COLO829 (cell line): ENCODE data around the gene LHX3.

Experiments used
- DNase-seq: peaks from one replicate; pipeline ENCODE4 v3.0.0; 2012; ENCODE audit warnings: low spot score

The LHX3 gene

DNA sequence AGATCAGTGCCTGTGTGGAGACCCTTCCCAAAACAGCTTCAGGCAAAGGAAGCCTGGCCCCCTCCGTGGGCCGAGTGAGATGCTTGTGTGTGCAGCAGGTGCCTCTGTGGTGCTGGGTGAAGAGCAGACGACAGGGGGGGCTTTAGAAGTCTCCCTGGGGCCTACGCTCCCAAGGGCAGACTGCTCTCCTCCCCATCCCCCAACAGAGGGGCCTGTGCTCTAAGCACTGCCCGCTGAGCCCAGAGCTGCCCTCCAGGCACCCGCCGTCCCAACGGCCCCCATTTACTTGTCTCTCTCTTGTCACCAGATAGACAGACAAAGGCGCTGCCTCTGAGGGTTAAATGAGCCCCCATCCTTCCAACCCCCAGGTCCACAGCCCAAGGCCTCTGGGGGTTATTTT is 2.7 kb upstream of the LHX3 start:
- no peak for DNase-seq

- DNase-seq: no peak
Observed at GRCh38 chr9:136206602-136207275, 1.8 kb upstream of the LHX3 start.

GRCh38 chr9:136205707-136205992 is 722 bp upstream of the LHX3 start:
- no peak for DNase-seq

DNA sequence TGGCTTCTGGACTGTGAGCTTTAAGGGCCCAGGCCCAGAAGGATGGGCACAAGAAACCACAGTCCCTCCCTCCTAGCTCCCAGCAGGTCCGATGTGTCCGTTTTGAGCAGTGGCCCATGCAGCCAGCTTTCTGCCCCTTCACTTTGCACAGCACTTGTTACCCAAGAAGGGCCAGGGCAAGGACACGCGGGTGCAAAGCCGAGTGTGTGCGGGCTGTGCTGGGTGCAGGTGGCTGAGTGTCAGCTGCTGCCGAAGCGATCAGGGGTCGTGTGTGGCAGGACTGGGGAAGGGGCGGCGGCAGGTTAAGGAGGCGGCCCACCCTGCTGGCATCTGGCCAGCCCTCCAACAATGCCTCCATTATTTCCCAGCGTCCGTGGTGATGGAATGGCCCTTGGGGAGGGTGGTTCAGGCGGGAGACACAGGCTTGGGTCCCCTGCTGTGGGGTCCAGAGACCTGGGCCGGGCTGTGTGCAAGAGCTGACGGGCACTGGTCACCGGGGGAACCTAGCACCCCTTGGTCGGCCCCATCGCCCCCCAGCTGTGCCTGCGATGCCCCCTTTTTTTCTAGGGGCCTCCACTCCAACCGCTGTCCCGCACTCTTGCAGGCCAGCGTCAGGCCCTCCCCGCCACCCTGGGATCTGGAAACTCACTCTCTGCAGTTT is 653 bp downstream of the LHX3 start:
- no peak for DNase-seq

- no peak for DNase-seq
Observed at GRCh38 chr9:136203408-136204144, 1.4 kb downstream of the LHX3 start.

- no peak for DNase-seq
Observed at GRCh38 chr9:136202454-136203407, 2.2 kb downstream of the LHX3 start.

DNA sequence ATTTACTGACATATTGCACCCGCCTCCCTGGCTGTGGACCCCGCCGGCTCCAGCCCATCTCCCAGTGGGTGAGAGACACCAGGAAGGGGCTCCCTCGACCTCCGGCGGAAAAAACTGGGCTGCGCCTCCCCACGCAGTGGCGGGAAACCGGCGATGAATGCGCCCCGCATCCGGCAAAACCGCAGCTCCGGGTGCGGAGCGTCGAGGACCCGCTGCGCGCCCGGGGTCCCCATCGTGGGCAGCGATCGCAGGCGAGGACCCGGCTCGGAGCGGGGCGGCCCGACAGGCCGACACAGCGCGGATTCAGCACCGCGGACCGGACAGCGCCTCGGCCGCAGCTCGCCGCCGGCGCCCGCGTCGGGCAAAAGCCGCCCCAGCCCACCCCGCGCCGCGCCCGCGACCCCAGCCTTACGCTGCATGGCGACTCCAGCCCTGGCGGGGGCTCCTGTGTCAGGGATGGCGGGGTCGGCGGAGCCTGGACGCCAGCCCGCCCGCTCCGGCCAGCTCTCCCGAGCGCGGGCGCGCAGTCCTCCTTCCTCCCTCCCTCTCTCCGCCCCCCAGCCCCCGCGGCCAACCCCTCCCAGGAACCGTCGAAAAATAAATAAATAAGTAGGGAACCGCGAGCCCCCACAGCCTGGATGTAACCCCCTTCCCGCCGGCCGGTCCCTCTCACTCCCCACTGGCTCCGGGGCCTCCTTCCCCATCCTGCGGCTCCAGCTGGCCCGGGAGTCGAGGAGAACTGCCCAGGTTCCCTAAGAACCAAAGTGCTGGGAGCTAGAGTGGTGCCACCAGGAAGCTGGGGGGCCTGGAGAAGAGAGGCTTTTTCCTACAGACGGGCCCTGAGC is 3.1 kb downstream of the LHX3 start:
- DNase-seq: no peak

DNA sequence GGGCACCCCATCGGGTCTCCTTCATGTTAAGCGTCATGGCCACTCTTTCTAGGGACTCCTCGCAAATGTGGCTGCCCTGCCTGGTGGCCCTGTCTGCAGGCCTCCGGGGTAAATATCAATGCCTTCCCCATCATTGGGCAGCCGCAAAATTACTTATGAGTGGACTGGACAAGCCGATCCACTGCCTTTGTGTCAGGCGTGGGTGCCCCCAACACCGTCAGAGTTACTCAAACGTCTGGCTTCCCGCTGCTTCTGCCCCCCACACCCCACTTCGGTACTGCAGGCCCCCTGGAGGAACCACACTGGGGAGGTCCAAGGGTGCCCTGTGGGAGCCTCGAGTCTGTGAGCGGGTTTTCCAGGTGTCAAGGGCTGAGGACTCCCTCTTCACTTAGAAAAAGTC is 3.8 kb downstream of the LHX3 start:
- DNase-seq: no peak

GRCh38 chr9:136200424-136200823 is 4.5 kb downstream of the LHX3 start:
- no peak for DNase-seq

GRCh38 chr9:136199391-136200288 is 5.3 kb downstream of the LHX3 start:
- DNase-seq: no peak

- no peak for DNase-seq
Observed at GRCh38 chr9:136198605-136199083, 6.3 kb downstream of the LHX3 start.

DNA sequence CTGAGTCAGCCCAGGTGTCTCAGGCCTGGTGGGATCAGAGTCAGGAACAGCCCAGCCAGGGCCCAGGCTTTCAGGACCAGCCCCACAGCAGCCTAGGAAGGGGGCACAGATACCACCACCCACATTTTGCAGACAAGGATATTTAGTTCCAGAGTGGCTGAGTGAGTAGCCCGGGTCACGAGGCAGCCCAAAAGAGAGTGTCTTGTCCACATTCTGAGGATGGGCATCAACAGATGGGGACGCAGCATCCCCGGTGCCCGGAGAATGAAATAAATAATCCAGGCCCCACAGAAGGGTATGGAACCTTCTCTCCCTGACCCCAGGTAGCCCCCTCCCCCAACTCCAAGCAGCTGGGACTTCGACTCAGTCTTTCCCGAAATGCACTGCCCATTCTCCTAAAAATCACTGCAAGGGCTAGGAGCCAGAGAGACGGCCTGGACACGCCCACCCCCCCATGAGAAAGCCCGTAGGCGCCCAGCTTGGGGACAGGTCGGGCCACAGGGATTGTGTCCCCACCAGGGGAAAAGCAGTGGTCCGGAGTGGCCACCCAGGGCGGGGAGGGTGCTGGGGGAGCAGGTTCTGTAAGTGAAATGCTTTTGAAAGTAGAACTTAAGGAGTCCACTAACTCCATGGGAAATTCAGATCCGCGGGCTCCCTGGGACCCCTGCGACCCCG is 6.9 kb downstream of the LHX3 start:
- DNase-seq: no peak

- no peak for DNase-seq
Observed at GRCh38 chr9:136197084-136197875, 7.6 kb downstream of the LHX3 start.

- no peak for DNase-seq
Observed at GRCh38 chr9:136196404-136197083, 8.4 kb downstream of the LHX3 start.

GRCh38 chr9:136194540-136194939 is 10.4 kb downstream of the LHX3 start:
- DNase-seq: no peak

DNA sequence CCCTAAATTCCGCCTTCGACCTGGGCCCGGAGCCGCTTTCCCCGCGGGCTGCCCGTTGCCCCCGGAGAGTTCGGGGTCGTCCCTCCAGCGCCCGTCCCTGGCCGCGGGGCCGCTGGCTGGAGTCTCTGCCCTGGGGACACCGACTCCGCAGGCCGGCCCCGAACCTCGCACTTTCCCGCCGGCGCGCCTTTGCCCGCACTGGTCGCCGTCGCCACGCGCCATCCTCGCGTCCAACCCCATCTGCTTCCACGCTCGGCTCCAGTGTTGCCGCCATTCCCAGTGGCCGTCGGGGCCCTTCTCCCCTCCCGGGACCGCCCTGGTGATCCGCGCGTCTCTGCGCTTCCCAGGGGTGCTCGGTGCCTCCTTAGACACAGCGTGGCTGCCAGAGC is 11.0 kb downstream of the LHX3 start:
- no peak for DNase-seq

DNA sequence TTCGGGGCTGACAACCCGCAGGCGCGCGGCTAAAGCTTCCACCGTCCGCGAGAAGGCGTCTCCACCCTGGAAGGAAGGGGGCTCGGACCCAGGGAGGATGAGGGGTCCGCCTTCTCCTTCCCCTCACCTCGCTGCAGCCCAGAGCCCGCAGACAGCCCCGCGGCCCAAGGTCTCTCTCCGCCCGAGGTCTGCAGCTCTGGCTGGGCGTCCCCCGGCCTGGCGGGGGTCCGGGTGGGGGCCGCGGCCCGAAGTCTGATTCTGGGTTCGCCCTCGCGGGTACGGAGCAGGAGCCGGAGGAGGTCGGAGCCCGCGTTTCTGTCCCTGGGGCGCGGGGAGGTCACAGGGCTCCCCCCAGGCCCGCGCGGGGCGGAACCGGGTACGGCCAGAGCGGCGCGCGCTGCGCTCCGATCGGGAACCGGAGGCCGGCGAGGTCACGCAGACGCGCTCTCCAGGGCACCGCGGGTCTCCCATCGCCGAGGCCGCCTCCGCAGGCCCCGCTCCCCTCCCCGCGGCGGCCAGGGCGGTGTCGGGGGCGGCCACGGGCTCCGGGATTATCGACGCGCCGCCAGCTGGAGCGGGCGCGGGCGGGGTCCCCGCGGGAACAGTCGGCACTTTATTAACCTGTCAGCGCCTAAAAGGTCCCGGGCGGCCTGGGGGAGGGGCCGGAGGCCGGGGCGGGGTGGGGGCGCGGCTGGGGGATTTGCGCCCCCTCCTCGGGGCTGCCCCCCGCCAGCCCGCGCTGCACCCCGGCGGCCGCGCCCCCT is 11.6 kb downstream of the LHX3 start:
- no peak for DNase-seq
